B cell (primary cell): ENCODE measurements around the gene CFTR. TPM values are rescaled to one million over a fixed set of nuclear protein-coding genes. Genes with fewer than 3 reads are reported as not detected.

Experiments
- ATAC-seq: fragments of 200-7000 bp; cut with Tn5 transposase; one replicate; pipeline ENCODE4 v1.10.0; 2021; ENCODE audit warnings: low read depth, mild to moderate bottlenecking, moderate number of reproducible peaks, moderate library complexity
- CTCF ChIA-PET: fragments of 350-600 bp; sonication (Branson Sonifier 250); formaldehyde crosslinking; loops from one replicate; lab custom pipeline; 2021; ENCODE audit warnings: antibody characterized with exemption, inconsistent platforms; lab: Charles Lee
- POLR2A ChIA-PET: fragments of 350-600 bp; sonication (Branson Sonifier 250); formaldehyde crosslinking; loops from one replicate; lab custom pipeline; 2021; ENCODE audit warnings: antibody characterized with exemption; lab: Charles Lee
- DNase-seq: peaks from one replicate; pipeline ENCODE4 v3.0.0; 2013
- H2AFZ ChIP-seq: 2 replicates; pipeline ENCODE4 v1.6.1; 2012; ENCODE audit warnings: mild to moderate bottlenecking, low read depth, low read length; ENCODE audit not compliant: insufficient read depth, poor library complexity, severe bottlenecking
- H3K27ac ChIP-seq, 2 donors: 1 replicate in 1 of 2; 2 replicates in 1 of 2; pipeline ENCODE4 v1.5.1; 2012 to 2013; ENCODE audit warnings: low read length in 2 of 2, mild to moderate bottlenecking in 2 of 2, moderate library complexity in 1 of 2
- H3K27me3 ChIP-seq, 4 experiments: fragments of 200-600 bp in 1 of 4; sonication (generic) in 1 of 4; replicated peaks in 1 of 4; 1 replicate in 2 of 4; 2 replicates in 2 of 4; pipeline versions ENCODE4 v1.6.1 to v1.7.0; 2013 to 2016; ENCODE audit warnings: low read length in 3 of 4, mild to moderate bottlenecking in 2 of 4, mixed read lengths in 1 of 4, moderate library complexity in 1 of 4; ENCODE audit not compliant: insufficient read depth in 4 of 4, control insufficient read depth in 3 of 4; ENCODE audit errors: control extremely low read depth in 1 of 4
- H3K36me3 ChIP-seq, 2 experiments: replicated peaks in 1 of 2; 1 replicate in 1 of 2; 2 replicates in 1 of 2; pipeline versions ENCODE4 v1.6.1 to v1.7.1; 2013; ENCODE audit warnings: low read length in 1 of 2; ENCODE audit not compliant: insufficient read depth in 2 of 2, control insufficient read depth in 1 of 2; ENCODE audit errors: control extremely low read depth in 1 of 2, extremely low read depth in 1 of 2
- H3K4me1 ChIP-seq, 2 donors: fragments of 200-600 bp in 1 of 2; sonication (generic) in 1 of 2; 1 replicate in 1 of 2; 2 replicates in 1 of 2; pipeline versions ENCODE4 v1.5.1 to v1.6.1; 2013 to 2017; ENCODE audit warnings: low read length in 2 of 2; ENCODE audit not compliant: control insufficient read depth in 2 of 2, insufficient read depth in 2 of 2
- H3K4me2 ChIP-seq: replicated peaks from 2 replicates; pipeline ENCODE3; 2012; ENCODE audit warnings: mild to moderate bottlenecking, low read depth, low read length; ENCODE audit not compliant: poor library complexity, severe bottlenecking
- H3K4me3 ChIP-seq, 5 experiments: fragments of 200-600 bp in 1 of 5; sonication (generic) in 1 of 5; 1 replicate in 3 of 5; 2 replicates in 2 of 5; pipeline versions ENCODE4 v1.5.1 to v1.7.0; 2011 to 2016; ENCODE audit warnings: low read length in 4 of 5, mild to moderate bottlenecking in 4 of 5, low read depth in 2 of 5, control low read depth in 1 of 5, moderate library complexity in 1 of 5; ENCODE audit not compliant: insufficient read depth in 1 of 5; ENCODE audit errors: control extremely low read depth in 1 of 5, extremely low read depth in 1 of 5
- H3K79me2 ChIP-seq: fragments of 200-600 bp; sonication (generic); one replicate; pipeline ENCODE4 v1.6.0; 2016; ENCODE audit warnings: low read length; ENCODE audit not compliant: control insufficient read depth, insufficient read depth
- H3K9ac ChIP-seq: fragments of 200-600 bp; sonication (generic); 2 replicates; pipeline ENCODE4 v1.6.1; 2017; ENCODE audit warnings: mild to moderate bottlenecking, low read length, moderate library complexity
- H3K9me3 ChIP-seq, 3 donors: one replicate each; pipeline versions ENCODE4 v1.6.1 to v1.7.1; 2013; ENCODE audit warnings: low read length in 2 of 3; ENCODE audit not compliant: control insufficient read depth in 2 of 3, insufficient read depth in 1 of 3; ENCODE audit errors: control extremely low read depth in 1 of 3
- H4K20me1 ChIP-seq: 2 replicates; pipeline ENCODE4 v1.6.0; 2012; ENCODE audit warnings: mild to moderate bottlenecking, low read length; ENCODE audit not compliant: insufficient read depth, control insufficient read depth, poor library complexity, severe bottlenecking
- H3K27ac Mint-ChIP-seq: one replicate; pipeline ENCODE4 v1.8.0; 2021; ENCODE audit warnings: mixed read lengths
- H3K27me3 Mint-ChIP-seq: one replicate; pipeline ENCODE4 v1.8.0; 2021; ENCODE audit warnings: mixed read lengths
- H3K4me1 Mint-ChIP-seq: one replicate; pipeline ENCODE4 v1.8.0; 2021; ENCODE audit warnings: mixed read lengths
- H3K4me3 Mint-ChIP-seq: one replicate; pipeline ENCODE4 v1.8.0; 2021; ENCODE audit warnings: mixed read lengths
- H3K9me3 Mint-ChIP-seq: one replicate; pipeline ENCODE4 v1.8.0; 2022; ENCODE audit warnings: mixed read lengths; ENCODE audit not compliant: insufficient read depth
- EZH2 ChIP-seq: IDR thresholded peaks from 2 replicates; pipeline ENCODE4 v1.6.1; 2012; ENCODE audit warnings: borderline replicate concordance, low read depth, mild to moderate bottlenecking, moderate library complexity, low read length; ENCODE audit not compliant: insufficient read depth, poor library complexity, severe bottlenecking
- WGBS: methylation state at CpG from one replicate; pipeline ENCODE4 v1.1.5; 2013; ENCODE audit warnings: missing lambda C conversion rate; ENCODE audit not compliant: insufficient coverage; 5-methylcytosine and 5-hydroxymethylcytosine counted together
- intact Hi-C: fragments of 100-400 bp; cut with micrococcal nuclease; formaldehyde crosslinking; loops from one replicate; pipeline ENCODE4 v1.10.0; 2022
- polyA plus RNA-seq: library from polyadenylated mRNA; depleted of rRNA; stranded (reverse); fragments of >200 nt; gene quantifications from 2 replicates; pipeline ENCODE4 v1.2.3, GENCODE V29; 2012
- total RNA-seq, 2 donors: library from RNA; stranded (reverse); fragments of 120-200 nt in 1 of 2; gene quantifications; 1 replicate in 1 of 2; 2 replicates in 1 of 2; pipeline versions ENCODE4 v1.2.3 to v1.2.4, GENCODE V29; 2013 to 2022
- TF ChIP-seq, protein P1 (sequence below): fragments of 200-600 bp; IDR thresholded peaks from one replicate; pipeline ENCODE4 v1.8.0; 2022; ENCODE audit warnings: antibody characterized with exemption, mild to moderate bottlenecking

CFTR gene
- total and polyA plus RNA-seq, 2 donors (not counting 1 experiment from before 2014, with no cell fraction given) = not detected

GRCh38 chr7:117572856-117573620 is 93.2 kb downstream of the CFTR start:
- TF ChIP-seq, protein P1, sequence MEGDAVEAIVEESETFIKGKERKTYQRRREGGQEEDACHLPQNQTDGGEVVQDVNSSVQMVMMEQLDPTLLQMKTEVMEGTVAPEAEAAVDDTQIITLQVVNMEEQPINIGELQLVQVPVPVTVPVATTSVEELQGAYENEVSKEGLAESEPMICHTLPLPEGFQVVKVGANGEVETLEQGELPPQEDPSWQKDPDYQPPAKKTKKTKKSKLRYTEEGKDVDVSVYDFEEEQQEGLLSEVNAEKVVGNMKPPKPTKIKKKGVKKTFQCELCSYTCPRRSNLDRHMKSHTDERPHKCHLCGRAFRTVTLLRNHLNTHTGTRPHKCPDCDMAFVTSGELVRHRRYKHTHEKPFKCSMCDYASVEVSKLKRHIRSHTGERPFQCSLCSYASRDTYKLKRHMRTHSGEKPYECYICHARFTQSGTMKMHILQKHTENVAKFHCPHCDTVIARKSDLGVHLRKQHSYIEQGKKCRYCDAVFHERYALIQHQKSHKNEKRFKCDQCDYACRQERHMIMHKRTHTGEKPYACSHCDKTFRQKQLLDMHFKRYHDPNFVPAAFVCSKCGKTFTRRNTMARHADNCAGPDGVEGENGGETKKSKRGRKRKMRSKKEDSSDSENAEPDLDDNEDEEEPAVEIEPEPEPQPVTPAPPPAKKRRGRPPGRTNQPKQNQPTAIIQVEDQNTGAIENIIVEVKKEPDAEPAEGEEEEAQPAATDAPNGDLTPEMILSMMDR = no peak
- no peak for TF ChIP-seq EZH2
- POLR2A ChIA-PET = no interaction called here
- CTCF ChIA-PET = no interaction called here

GRCh38 chr7:117581424-117581823 is 101.6 kb downstream of the CFTR start:
- no peak overlapping the region for H3K4me2 ChIP-seq
- no peak overlapping the region for H3K27ac ChIP-seq
- 100% methylated on average over 1 of the region's 1 CpG for WGBS
- Mint-ChIP-seq H3K4me1 (no peaks in the 10 kb centered on the region), H3K4me3 (no peak overlapping the region), H3K9me3 (no peaks in the 10 kb centered on the region), H3K27me3 (no peaks in the 10 kb centered on the region), H3K27ac (no peak overlapping the region)
- no peaks in the 10 kb centered on the region for H3K27me3 ChIP-seq
- no peaks in the 10 kb centered on the region for H3K9me3 ChIP-seq
- no peaks in the 10 kb centered on the region for H3K79me2 ChIP-seq
- CTCF ChIA-PET = no interaction called here
- no peaks in the 10 kb centered on the region for H3K36me3 ChIP-seq
- no peaks in the 10 kb centered on the region for H4K20me1 ChIP-seq
- H3K4me1 ChIP-seq = no peaks in the 10 kb centered on the region
- DNase-seq (no peak), ATAC-seq (no peak)
- intact Hi-C loops = no loop called here
- no peak for TF ChIP-seq EZH2
- TF ChIP-seq, protein P1 = no peak
- POLR2A ChIA-PET = no interaction called here
- no peak overlapping the region for H3K9ac ChIP-seq
- no peak overlapping the region for H2AFZ ChIP-seq
- H3K4me3 ChIP-seq = no peak overlapping the region

More at GRCh38 chr7:117572856-117573620, 93.2 kb downstream of the CFTR start:
- Mint-ChIP-seq H3K27me3 (no peaks in the 10 kb centered on the region), H3K4me1 (no peaks in the 10 kb centered on the region), H3K9me3 (no peaks in the 10 kb centered on the region), H3K27ac (no peak overlapping the region), H3K4me3 (no peak overlapping the region)
- H3K4me2 ChIP-seq = no peak overlapping the region
- no peak overlapping the region for H3K4me3 ChIP-seq
- no peak overlapping the region for H2AFZ ChIP-seq
- H3K4me1 ChIP-seq = no peaks in the 10 kb centered on the region
- ATAC-seq (no peak), DNase-seq (no peak)
- H4K20me1 ChIP-seq = no peaks in the 10 kb centered on the region
- no peaks in the 10 kb centered on the region for H3K27me3 ChIP-seq
- no peaks in the 10 kb centered on the region for H3K36me3 ChIP-seq
- H3K79me2 ChIP-seq = no peaks in the 10 kb centered on the region
- no peaks in the 10 kb centered on the region for H3K9me3 ChIP-seq
- intact Hi-C loops = no loop called here
- H3K27ac ChIP-seq = no peak overlapping the region
- no peak overlapping the region for H3K9ac ChIP-seq
